ENCODE data around the gene ACYP1.

GRCh38 chr14:75095690-75096089 is 31.9 kb upstream of the ACYP1 start:
- TF ChIP-seq, protein P1, sequence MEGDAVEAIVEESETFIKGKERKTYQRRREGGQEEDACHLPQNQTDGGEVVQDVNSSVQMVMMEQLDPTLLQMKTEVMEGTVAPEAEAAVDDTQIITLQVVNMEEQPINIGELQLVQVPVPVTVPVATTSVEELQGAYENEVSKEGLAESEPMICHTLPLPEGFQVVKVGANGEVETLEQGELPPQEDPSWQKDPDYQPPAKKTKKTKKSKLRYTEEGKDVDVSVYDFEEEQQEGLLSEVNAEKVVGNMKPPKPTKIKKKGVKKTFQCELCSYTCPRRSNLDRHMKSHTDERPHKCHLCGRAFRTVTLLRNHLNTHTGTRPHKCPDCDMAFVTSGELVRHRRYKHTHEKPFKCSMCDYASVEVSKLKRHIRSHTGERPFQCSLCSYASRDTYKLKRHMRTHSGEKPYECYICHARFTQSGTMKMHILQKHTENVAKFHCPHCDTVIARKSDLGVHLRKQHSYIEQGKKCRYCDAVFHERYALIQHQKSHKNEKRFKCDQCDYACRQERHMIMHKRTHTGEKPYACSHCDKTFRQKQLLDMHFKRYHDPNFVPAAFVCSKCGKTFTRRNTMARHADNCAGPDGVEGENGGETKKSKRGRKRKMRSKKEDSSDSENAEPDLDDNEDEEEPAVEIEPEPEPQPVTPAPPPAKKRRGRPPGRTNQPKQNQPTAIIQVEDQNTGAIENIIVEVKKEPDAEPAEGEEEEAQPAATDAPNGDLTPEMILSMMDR (IDR thresholded peaks at IDR 0.05) = no peak
- TF ChIP-seq ZFX (IDR thresholded peaks at IDR 0.05; ENCODE audit: borderline replicate concordance) = no peak
